Measurements from ENCODE around the gene CENPK. TPM values are rescaled to one million over a fixed set of nuclear protein-coding genes. Genes with fewer than 3 reads are reported as not detected.

The CENPK gene
- polyA plus RNA-seq, 1 donor (not counting 4 experiments of a cell fraction or from before 2014, with no cell fraction given) = 15.4 TPM

GRCh38 chr5:65508978-65509377 is 54.0 kb downstream of the CENPK start:
- no peaks in the 10 kb centered on the region for H3K9me1 ChIP-seq (ENCODE audit: control insufficient read depth, extremely low read depth, insufficient read depth, low read length)
- H3K4me2 ChIP-seq (ENCODE audit: control insufficient read depth, extremely low read depth, insufficient read depth, low read depth, low read length) = no peak overlapping the region
- H3K4me3 ChIP-seq (ENCODE audit: control insufficient read depth in 2 of 3, extremely low read depth in 1 of 3, insufficient read depth in 2 of 3, low read depth in 1 of 3, low read length in 3 of 3) = no peak overlapping the region
- H2AFZ ChIP-seq (ENCODE audit: control insufficient read depth, low read length) = no peak overlapping the region
- H4K20me1 ChIP-seq (ENCODE audit: control insufficient read depth, extremely low read depth, insufficient read depth, low read length) = no peaks in the 10 kb centered on the region
- H3K27ac ChIP-seq (ENCODE audit: control insufficient read depth, insufficient read depth, low read length) = no peak overlapping the region
- H3K9ac ChIP-seq (ENCODE audit: control insufficient read depth, extremely low read depth, insufficient read depth, low read length) = no peak overlapping the region
- no peaks in the 10 kb centered on the region for H3K27me3 ChIP-seq (ENCODE audit: control insufficient read depth, extremely low read depth, insufficient read depth, low read length)
- no peaks in the 10 kb centered on the region for H3K9me3 ChIP-seq (ENCODE audit: control insufficient read depth, low read depth, low read length)
- no peaks in the 10 kb centered on the region for H3K36me3 ChIP-seq (ENCODE audit: control insufficient read depth in 2 of 2, extremely low read depth in 1 of 2, insufficient read depth in 2 of 2, low read length in 2 of 2)
- H3K4me1 ChIP-seq (ENCODE audit: control insufficient read depth, extremely low read depth, insufficient read depth, low read length) = no peaks in the 10 kb centered on the region
- no peaks in the 10 kb centered on the region for H3K79me2 ChIP-seq (ENCODE audit: control insufficient read depth, insufficient read depth, low read length)
- TF ChIP-seq EZH2 (IDR thresholded peaks at IDR 0.05; ENCODE audit: low read length) (no peak), CTCF (optimal IDR thresholded peaks at IDR 0.05 in 1 of 3, IDR thresholded peaks at IDR 0.05 in 1 of 3, conservative IDR thresholded peaks at IDR 0.05 in 1 of 3; ENCODE audit: extremely low read depth in 1 of 3, insufficient read depth in 2 of 3, low read length in 3 of 3) (no peak)
- dilution Hi-C loops (cut with MboI; ENCODE audit: extremely low pct_ligation_motif_present, low sequenced_read_pairs) = no loop called here
- no peak for DNase-seq (ENCODE audit: low read depth, low spot score)
- no peak for FAIRE-seq

- TF ChIP-seq CTCF (optimal IDR thresholded peaks at IDR 0.05 in 1 of 3, IDR thresholded peaks at IDR 0.05 in 1 of 3, conservative IDR thresholded peaks at IDR 0.05 in 1 of 3; ENCODE audit: extremely low read depth in 1 of 3, insufficient read depth in 2 of 3, low read length in 3 of 3) = no peak
- TF ChIP-seq EZH2 (IDR thresholded peaks at IDR 0.05; ENCODE audit: low read length) = no peak
- H3K27ac ChIP-seq (ENCODE audit: control insufficient read depth, insufficient read depth, low read length) = no peak overlapping the region
- H3K4me3 ChIP-seq (ENCODE audit: control insufficient read depth in 2 of 3, extremely low read depth in 1 of 3, insufficient read depth in 2 of 3, low read depth in 1 of 3, low read length in 3 of 3) = no peak overlapping the region
- H4K20me1 ChIP-seq (ENCODE audit: control insufficient read depth, extremely low read depth, insufficient read depth, low read length) = no peaks in the 10 kb centered on the region
- no peaks in the 10 kb centered on the region for H3K9me1 ChIP-seq (ENCODE audit: control insufficient read depth, extremely low read depth, insufficient read depth, low read length)
- no peak overlapping the region for H3K9ac ChIP-seq (ENCODE audit: control insufficient read depth, extremely low read depth, insufficient read depth, low read length)
- H3K4me2 ChIP-seq (ENCODE audit: control insufficient read depth, extremely low read depth, insufficient read depth, low read depth, low read length) = no peak overlapping the region
- H3K36me3 ChIP-seq (ENCODE audit: control insufficient read depth in 2 of 2, extremely low read depth in 1 of 2, insufficient read depth in 2 of 2, low read length in 2 of 2) = peaks cover 0 to 1% of the 10 kb centered on the region in 2 experiments
- H3K4me1 ChIP-seq (ENCODE audit: control insufficient read depth, extremely low read depth, insufficient read depth, low read length) = no peaks in the 10 kb centered on the region
- no peaks in the 10 kb centered on the region for H3K79me2 ChIP-seq (ENCODE audit: control insufficient read depth, insufficient read depth, low read length)
- dilution Hi-C loops (cut with MboI; ENCODE audit: extremely low pct_ligation_motif_present, low sequenced_read_pairs) = no loop called here
- no peaks in the 10 kb centered on the region for H3K27me3 ChIP-seq (ENCODE audit: control insufficient read depth, extremely low read depth, insufficient read depth, low read length)
- DNase-seq (ENCODE audit: low read depth, low spot score) = no peak
- H3K9me3 ChIP-seq (ENCODE audit: control insufficient read depth, low read depth, low read length) = no peaks in the 10 kb centered on the region
- no peak overlapping the region for H2AFZ ChIP-seq (ENCODE audit: control insufficient read depth, low read length)
- FAIRE-seq = no peak
Measured at GRCh38 chr5:65506961-65507360, 56.0 kb downstream of the CENPK start.

Measured in keratinocyte (primary cell).